ENCODE results near the gene FAM72B.
A peak's percentile ranks its signal among the peaks of the same experiment; 100 is the strongest.
"Not testable (repeated sequence)": the region's sequence is repeated elsewhere in the genome, so short reads cannot be mapped to it uniquely, and the experiment has no call there.

Gene FAM72B

DNA sequence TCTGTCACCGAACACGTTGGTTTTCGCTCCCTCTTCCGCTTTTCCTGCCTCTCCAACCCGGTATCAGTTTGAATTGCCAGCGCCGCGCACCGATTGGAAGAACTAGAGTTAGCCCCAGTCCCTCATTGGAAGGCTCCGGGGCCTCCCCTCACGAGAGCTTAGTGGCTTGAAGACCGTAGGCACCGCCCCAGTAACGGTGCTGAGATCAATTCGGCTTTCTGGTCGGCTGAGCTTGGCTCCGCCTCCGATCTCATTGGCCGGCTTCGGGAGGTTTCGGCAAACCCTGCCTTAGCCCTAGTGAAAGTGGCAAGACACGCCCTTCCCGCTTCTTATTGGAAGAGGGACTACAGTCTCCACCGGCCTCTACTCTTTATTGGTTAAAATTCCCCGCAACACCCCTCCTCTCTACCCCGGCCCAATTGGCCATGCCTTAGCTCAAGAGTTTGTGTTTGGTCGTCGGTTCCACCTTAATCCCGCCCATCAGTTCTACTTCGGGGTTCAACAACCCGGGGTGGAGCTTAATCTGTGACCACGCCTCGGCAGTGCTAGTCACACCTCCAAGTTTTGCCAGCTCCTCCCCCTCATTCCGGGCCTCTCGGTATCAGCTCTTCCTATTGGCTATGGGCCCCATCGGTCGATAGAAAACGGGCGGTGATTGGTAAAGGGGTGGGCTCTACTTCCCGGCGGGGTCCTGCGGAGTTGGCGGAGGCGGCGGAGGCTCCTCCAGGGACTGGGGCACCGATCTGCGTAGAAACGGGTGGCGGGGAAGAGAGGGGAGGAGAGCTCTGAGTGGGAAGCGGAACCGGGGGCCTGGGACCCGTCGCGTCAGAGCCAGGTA, at the start of gene FAM72B, which contains the start of gene SRGAP2C:
TSS of gene FAM72B (minus strand) at position 51 of the 838 bp plus-strand sequence. CDS start 851 bp downstream, outside the sequence.
TSS of gene SRGAP2C (plus strand) at position 686 of the 838 bp plus-strand sequence. CDS start 2,472 bp downstream, outside the sequence.
- peak; percentile 89 for DNase-seq (ENCODE audit: low read depth)

DNA sequence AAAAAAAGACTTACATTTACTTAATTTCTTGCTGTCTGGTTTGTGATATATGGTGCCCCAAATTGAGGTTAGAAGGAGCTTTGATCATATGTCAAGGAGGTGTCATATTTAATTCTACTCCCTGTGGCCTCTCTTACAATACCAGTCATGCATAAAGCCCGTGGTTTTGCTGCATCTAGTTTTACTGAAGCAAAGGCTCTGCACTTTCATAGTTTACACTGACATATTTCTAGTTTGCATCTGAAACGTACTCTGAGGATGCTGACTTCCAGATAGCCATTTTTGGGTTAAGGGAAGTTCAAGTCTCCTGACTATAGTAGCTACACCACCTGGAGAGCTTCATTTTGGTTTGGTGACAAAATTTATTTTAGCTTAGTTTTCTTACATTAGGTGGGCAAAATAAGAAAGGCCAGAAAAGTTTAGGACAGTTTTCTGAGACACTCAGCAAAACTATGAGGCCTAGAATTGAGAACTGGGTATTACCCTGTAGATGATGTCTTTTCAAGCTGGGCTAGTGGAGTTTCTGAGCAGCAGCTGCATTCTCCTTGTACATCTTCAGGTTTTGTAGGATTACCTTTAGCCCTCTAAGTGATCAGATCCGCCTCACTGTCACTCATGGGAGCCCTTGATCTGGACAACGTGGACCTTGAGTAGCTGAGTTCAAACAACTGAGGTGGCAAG, 48.4 kb upstream of the FAM72B start:
- DNase-seq (ENCODE audit: low read depth) = not testable (repeated sequence)

DNA sequence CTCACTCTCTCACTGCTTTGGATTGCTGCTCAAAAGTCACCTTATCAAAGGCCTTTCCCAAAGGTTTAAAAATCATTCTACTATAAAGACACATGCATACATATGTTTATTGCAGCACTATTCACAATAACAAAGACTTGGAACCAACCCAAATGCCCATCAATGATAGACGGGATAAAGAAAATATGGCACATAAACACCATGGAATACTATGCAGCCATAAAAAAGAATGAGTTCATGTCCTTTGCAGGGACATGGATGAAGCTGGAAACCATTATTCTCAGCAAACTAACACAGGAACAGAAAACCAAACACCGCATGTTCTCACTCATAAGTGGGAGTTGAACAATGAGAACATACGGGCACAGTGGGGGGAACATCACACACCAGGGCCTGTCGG, 46.5 kb upstream of the FAM72B start:
- not testable (repeated sequence) for DNase-seq (ENCODE audit: low read depth)

DNA sequence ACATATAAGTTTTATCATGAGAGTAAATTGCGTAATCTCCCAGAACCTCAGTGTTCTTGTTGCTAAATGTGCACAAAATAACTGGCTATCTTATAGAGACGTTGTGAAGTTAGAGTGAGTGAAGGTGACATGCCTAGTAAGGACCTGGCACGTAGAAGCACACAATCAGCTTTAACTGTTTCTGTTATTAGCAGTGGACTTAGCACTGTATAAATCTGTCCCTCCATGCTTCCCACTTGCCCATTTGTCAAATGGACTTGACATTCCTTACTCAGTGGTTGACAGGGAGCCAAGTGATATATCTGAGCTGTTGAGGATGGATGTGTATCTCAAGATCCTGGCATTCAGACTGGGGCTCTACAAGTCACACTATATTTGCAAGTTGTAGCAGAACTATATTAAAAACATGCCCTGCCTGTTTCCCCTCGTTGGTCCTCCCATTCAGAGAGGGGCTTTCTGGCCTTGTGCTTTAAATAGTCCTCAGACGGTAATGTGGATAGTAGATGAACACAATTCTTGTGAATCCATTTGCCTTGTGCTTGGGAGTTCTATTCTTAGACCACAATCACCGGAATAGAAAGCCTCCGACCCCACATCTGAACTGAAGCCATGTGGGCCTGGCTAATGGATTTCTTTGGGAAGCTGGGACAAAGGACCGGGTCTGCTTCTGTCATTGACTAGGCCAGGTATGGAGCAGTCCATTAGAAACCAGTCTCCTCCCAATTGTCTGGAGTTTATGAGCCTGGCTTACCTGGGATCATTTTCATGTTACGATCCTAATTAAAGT, 43.6 kb upstream of the FAM72B start:
- DNase-seq (ENCODE audit: low read depth) = not testable (repeated sequence)

DNA sequence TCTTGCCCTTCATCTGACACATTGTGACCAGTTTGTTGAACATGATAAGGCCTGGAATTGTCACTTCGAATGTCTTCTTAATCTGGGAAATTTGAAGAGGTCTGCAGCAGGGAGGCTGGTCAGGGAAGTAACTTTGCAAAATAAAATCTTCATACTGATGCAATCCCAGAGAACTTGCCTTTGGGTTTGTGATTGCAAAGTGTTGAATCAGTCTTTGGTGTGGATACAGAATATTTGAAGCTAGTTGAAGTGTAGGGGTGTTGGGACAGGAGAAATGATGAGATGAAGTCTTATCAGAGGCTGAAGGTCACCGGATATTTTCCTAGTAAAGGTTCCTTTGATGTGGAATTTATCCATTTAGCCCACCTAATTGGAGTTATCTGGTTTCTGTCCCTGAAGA, 42.8 kb upstream of the FAM72B start:
- not testable (repeated sequence) for DNase-seq (ENCODE audit: low read depth)

DNA sequence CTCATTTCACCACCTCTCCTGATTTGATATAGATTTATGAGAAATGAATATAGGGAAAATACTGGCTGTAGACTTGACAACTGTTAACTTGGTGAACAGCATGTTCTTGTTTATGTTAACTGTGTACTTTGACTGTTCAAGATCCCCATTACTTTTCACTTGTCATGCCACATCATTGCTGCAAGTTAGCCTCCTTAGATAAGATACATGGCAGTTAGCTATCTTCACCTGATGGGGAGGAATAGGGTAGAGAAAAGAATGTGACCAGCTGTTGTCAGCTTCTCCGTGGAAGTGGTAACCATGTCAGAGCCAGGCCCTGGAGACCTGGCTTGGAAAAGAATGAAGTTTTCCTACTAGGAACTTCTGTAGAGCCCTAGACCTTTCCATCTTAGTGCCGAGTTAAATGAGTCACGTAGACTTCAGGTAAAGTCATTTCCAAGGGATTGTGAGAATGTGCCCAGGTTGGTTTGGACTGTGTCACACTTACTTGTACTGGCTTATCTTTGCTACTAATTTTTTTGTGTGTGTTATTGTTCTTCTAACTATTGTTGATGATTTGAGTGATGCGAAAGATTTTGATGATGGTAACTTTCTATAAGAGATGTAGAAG, 42.3 kb upstream of the FAM72B start:
- DNase-seq (ENCODE audit: low read depth) = not testable (repeated sequence)

DNA sequence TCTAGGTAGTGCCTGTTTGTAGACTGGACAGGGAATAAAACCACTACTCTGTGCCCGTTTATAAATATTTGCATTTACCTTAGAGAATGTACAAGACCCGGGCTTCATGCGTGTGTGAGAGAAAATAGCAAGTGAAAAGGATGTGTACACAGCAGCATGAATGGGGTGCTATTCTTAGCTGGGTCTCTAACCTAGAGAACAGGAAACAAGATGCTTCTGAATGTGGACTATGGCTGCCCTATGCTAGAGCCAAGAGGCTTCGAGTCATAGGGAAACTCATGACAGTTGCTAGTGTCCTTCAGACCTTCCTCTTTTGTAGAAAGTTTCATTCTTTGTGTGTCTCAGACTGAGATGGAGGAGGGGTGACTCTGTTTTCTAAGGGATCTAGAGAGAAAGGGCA, 40.6 kb upstream of the FAM72B start:
- DNase-seq (ENCODE audit: low read depth) = not testable (repeated sequence)

DNA sequence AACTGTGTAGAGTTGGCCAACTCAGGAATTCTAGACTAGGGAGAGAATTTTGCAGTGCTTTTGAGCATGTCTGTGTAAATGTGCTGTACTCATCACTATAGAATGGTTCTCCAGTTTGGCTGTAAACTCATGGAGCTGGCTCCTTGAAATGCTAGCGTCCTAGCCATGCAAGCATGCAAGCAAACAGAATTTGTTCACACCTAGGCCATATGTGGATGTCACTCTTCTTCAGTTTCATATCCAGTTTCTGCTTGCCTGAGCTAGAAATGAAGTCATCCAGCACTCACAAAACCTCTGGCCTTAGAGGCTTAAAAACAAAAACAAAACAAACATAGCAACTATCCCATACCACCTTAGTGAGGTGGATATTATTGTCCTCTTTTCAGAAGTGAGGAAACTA, 37.6 kb upstream of the FAM72B start:
- DNase-seq (ENCODE audit: low read depth) = not testable (repeated sequence)

DNA sequence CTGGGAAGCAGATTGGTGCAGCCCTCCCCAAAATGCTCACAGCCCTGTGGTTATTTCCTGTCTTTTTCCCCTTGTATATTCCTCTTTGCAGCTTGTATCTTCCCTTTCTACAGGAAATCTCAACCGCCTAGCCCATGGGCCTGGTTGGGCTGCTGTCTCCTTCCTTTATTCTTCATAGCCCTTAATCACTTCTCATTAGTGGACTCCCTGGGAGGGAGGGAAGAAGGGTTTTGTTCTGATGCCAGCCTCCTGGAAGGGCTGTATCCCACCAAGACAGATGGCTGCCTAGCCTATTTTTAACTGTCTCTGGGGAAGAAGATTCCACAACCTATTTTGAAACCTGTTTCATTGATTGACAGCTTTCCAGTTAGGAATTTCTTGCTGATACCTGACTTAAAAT, 32.5 kb upstream of the FAM72B start:
- DNase-seq (ENCODE audit: low read depth) = not testable (repeated sequence)

DNA sequence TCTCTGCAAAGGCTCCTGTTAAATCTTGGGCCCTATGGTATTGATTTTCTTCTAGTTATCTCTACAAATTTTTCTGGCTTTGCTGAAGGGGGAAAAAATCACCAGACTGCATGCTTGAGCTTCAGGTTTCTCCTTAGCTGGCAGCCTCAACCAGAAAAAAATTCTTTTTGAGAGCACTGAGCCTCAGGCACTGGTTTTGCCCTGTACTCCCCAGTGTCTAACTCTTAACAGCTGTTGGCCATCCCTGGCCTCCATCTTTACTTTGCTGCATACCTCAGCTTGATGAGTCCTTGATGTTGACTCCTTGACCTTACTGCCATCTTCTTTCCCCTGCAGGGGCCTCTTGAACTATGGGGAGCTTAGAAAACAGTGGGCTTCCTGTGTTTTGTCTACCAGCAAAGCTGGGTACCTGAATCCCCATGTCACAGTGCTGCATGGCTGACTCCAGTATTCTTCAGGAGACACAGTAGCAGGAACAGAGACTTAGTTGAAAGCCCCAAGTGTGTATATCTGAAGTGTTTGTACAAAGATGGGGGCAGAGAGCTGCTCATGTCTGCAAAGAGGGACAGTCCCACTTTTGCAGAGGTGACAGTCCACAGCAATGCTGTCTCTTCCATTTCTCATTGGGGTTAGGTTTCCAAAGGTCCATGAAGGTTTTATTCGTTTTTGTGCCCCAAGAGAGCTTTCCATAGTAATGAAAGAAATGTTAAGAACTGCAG, 31.7 kb upstream of the FAM72B start:
- not testable (repeated sequence) for DNase-seq (ENCODE audit: low read depth)

DNA sequence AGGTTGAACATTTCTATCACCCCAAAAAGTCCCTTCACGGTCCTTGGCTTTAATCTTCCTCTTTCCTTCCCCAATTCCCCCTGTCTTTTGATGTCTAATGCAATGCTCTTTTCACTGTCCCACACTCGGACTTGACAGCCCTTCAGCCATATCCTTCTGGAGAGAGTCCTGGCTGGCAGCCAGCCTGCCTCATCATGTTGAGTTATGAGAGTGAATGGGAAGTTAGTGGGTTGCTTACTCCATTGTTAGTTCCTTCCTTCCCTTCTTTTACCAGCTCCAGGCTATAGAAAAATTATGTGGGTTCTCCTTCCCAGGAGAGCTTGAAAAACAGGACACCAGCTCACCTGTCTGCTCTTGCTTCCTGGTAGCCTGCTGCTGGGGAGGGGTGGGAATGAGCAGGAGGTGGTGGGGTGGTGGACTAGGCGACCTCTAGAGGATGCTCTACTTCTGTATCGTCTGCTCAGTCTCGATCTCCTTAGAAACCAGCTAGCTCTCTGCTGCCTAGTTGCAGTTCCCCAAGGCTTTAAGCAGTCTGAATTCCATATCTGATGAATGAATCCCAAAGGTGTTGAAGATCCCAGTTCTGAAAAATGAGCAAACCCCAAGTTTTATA, 30.5 kb upstream of the FAM72B start:
- not testable (repeated sequence) for DNase-seq (ENCODE audit: low read depth)

DNA sequence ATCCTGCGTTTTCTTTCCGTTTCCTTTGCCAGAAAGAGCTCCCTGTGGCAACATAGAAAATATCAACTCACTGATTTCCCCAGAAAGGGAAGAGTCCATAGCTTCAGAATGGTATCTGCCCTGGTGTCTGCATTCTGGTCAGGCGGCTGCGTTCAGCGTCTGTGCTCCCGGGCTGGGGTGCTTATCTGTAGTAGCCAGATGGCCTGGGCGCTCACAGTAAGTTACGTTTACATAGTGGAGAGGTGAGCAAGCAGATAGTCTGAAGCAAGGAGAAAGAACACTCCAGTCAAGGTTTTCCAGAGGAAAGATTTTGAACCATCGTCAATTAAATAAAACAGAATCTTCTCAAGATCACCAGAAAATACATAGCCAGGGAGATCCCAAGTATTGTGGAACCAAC, 29.4 kb upstream of the FAM72B start:
- DNase-seq (ENCODE audit: low read depth) = peak; percentile 18

DNA sequence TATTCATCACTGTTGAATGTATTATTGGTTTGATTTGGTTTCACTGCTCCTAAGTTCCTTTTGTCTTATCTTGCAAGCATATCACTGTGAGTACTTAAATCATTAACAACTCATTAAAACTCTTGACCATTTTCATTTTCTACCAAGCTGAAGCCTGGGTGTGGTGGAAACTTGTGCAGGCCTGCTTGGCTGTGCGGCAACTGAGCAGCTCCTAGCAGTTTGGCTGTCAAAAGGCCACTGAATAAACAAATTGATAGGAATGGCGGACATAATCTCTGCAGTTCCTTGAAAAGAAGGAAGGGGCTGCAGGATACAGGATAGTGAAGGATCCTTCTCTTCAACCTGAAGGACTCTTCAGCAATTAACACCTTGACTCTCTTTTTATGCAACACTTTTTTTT, 26.6 kb upstream of the FAM72B start:
- not testable (repeated sequence) for DNase-seq (ENCODE audit: low read depth)

DNA sequence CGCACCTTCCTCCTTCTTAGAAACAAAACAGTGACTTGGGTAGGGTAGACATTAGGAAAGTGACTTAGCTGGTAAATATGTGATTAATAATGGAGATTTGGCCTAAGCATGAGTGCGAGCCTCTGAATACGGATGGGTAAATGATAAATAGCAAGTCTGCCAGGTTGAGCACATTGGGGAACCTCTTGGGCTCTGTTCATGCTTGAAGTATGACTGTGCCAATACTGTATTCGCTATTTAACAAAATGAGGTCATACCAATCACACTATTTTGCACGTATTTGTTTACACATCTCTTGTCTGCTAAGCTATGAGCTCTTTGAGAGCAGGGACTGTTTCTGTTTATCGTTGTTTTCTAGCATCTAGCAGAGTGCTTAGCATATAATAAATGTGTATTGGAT, 24.2 kb upstream of the FAM72B start:
- DNase-seq (ENCODE audit: low read depth) = not testable (repeated sequence)

DNA sequence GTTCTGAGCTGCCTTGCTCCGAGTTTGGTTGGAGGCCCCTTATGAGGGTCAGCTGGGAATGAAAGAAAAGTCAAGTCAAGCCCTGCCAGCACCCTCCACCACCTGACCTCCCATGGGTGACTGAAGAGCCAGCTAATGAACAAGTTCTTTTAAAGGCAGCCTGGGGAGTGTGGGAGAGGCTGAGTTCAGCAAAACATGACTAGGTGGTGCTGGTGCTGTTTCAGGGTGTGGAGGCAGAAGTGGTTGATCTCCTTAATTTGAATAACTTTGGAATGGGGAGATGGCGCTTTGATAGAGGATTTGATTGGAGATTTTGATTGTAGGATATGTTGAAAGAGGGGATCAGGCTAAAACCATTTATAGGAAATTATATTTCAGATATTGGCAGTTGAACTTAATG, 23.2 kb upstream of the FAM72B start:
- DNase-seq (ENCODE audit: low read depth) = not testable (repeated sequence)

DNA sequence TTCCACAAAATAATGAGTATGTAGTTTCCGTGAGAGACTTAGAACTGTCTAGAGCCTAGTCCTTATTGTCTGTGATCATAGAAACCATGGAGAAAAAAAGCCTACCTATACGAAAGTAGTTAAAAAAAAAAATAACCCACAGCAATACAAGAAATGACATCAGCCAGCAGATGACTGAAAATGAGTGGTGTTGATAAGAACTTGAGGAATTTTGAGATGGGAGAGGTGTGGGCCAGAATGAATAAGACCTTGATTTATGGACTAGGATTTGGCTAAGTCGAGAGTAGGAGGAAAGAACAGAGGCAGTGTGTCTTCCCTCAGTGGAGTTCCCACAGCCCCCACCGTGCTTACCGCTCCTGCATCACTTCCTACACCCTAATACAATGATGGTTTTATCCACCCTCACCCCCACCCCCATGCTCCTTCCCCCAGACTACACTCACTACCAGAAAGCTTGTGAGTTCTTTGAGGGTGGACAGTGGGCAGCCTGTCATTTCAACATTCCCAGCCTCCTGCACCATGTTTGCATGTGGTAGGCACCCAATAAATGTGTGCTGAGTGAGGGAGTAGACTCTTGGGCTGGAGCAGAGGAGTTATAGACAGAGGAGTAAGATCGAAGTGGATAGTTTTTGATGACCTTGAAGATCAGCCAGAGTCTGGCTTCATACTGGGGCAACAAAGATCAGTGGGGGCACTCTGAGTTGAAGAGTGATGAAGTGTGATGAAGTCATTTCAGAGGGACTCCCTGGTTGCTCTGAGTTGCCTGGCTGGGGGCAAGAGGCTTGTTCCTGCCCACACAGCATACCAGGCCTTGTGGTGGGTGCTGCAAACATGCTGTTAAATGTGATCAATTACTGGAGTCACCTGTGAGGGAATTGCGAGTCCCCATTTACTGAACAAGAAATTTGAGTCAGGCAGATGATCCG, 21.9 kb upstream of the FAM72B start:
- not testable (repeated sequence) for DNase-seq (ENCODE audit: low read depth)

DNA sequence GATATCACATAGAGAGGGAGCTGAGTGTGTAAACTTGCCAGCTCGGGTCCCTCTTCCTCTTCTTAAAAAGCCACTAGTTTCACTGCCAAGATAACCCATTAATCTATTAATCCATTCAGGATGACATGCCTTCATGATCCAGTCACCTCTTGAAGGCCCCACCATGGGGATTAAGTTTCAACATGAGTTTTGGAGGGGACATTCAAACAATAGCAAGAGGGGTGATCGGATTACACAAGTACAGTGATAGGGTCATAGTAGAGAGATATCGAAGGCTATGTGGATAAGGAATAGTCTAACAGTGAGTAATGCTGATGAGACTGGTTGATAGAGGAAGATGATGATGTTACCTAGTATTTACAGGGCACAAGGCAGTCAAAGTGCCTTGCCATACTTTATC, 18.8 kb upstream of the FAM72B start:
- not testable (repeated sequence) for DNase-seq (ENCODE audit: low read depth)

DNA sequence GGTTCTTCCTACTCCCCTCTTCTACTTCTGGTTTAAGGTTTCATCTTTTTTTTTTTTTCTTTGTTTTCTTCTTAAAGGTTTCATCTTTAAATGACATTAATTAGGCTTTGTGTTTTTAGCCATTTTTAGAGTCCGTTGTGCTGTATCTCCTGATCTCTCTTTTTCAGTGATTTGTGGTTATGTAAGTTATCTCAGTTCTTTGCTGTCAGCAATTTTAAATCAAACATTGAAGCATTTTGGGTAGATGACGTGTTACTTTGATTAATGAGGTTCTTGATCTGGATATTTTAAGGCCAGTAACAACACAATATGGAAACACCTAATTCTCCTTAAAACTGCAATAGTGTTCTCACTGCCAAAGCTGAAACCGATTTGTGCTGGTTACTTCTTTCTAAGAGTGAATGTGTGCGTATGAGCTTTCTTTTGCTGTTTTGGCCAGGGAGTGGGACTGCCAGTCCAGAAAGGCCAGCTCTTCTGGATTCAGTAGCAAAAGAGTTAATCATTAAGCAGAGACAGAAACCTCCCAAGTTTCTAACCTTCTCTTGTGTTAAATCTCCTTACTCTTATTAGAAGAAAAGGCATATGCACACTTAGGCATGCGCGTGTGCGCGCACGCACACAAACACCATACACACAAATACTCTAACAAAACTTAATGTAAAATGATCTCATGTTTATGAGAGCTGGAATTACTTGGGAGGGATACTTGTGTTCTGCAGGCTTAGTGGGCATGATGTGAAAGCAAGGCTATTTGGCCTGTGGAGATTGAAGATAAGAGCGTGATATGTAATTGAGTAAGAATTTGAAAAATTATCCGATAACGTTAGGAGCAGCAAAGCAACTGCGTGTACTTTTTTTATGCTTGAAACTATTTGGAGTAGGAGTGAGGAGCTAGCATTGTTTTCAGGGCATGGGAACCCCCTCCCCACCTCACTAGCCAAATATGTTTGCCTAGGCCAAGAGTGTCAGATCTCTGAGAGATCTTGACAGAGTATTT, 17.1 kb upstream of the FAM72B start:
- not testable (repeated sequence) for DNase-seq (ENCODE audit: low read depth)
